NCI-H187 (cell line): ENCODE results near the gene ZNF227.
"Not testable (repeated sequence)": the region's sequence is repeated elsewhere in the genome, so short reads cannot be mapped to it uniquely, and the experiment has no call there.

Source experiments
- DNase-seq, 2 experiments: peaks; one replicate each; lab custom pipeline; 2025; lab: John Stamatoyannopoulos, UW

ZNF227 gene

GRCh38 chr19:44252332-44252731 lies 40.0 kb downstream of the ZNF227 start:
- not testable (repeated sequence) for DNase-seq

GRCh38 chr19:44253392-44253791 lies 41.1 kb downstream of the ZNF227 start:
- not testable (repeated sequence) for DNase-seq

DNA sequence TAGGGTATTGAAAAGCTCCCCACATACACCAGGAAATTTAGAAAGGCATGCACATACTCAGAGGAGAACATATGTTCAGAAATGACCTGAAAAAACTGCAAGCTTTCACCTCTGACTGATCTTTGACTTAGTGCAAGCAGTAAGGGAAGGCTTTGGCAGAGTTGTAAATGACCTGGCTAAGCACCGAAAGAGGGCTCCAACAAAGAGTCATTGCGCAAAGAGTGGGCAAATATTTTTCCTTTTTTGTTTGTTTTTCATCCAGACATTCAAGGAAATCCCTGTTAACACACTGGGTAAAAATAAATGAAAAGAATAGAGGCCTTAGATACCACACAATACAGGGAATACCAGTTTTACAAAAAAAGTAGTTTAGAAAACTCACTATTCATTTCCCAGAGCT lies 42.2 kb downstream of the ZNF227 start:
- DNase-seq, result no peak

DNA sequence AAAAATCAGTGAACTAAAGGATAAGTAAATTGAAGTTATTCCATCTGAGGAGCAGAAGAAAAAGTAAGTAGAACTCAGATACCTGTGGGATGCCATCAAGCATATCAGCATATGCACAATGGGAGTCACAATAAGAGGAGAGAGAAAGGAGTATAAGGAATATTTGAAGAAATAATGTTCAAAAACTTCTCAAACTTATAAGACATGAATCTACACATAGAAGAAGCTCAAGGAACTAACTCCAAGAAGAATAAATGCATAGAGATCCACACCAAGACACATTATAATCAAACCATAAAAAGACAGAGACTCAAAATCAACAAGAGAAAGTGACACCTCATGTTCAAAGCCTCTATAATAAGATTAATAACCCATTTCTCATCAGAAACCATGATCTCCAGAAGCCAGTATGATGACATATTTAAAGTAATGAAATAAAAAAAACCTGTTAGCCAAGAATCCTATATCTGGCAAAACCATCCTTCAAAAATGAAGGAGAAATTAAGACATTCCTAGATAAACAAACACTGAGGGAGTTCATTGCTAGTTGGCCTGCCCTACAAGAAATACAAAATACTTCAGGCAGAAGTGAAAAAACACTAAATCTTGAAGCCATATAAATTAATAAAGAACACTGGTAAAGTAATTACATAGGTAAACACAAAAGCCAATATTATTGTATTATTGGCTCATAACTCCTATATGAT lies 43.5 kb downstream of the ZNF227 start:
- no peak for DNase-seq

- DNase-seq, result no peak
Measured at GRCh38 chr19:44258136-44258535, 45.8 kb downstream of the ZNF227 start.

DNA sequence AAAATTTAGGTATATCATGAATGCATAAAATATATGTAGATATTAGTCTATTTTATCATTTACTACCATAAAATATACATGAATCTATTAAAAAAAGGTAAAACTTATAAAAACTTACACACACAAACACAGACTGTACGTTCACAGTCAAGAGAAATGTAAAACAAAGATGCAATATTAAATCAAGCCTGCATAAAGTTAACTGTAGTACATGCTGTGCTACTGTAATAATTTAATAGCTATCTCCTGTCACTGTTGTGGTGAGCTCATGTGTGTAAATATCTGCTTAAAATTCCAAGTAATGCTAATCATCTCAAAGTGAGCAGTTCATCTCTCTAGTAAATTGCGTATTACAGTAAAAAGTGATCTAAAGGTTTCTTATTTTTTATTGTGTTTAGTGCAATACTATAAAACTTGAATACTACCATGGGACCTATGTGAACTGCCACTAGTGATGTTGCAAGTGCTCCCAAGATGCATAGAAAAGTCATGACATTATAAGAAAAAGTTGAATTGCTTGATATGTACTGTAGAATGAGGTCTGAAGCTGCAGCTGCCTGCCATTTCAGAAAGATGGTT lies 46.6 kb downstream of the ZNF227 start:
- DNase-seq, result no peak

DNA sequence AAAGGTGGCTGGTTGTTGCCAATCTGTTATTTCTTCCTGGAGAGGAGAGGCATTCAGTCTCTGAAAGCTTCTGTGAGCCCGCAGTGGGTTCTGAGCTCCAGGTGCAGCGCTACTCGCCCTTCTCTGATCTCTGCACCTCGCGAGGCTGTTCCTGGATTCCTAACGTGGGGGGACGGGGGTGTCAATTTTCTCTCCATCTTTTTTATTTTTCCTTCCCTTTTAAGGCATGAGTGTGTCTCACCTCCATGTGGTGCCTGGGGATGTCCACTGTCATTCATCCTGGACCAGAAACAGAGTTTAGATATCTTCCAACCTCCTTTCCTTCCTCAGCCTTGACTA lies 48.0 kb downstream of the ZNF227 start:
- DNase-seq, result no peak

GRCh38 chr19:44260695-44261446 lies 48.5 kb downstream of the ZNF227 start:
- DNase-seq, result no peak

GRCh38 chr19:44277331-44277730 lies 65.0 kb downstream of the ZNF227 start:
- DNase-seq, result no peak

GRCh38 chr19:44278181-44278690 lies 65.9 kb downstream of the ZNF227 start:
- DNase-seq, result no peak

GRCh38 chr19:44280916-44281315 lies 68.6 kb downstream of the ZNF227 start:
- no peak for DNase-seq

GRCh38 chr19:44282846-44283245 lies 70.5 kb downstream of the ZNF227 start:
- no peak for DNase-seq

GRCh38 chr19:44284968-44285367 lies 72.6 kb downstream of the ZNF227 start:
- DNase-seq, result no peak
